ENCODE results near the gene WT1. TPM values are rescaled to one million over a fixed set of nuclear protein-coding genes. Genes with fewer than 3 reads are reported as not detected.
"Not testable (repeated sequence)": the region's sequence is repeated elsewhere in the genome, so short reads cannot be mapped to it uniquely, and the experiment has no call there.

Gene WT1
- total RNA-seq, 1 experiment from 2014 or later: 0.25 TPM

DNA sequence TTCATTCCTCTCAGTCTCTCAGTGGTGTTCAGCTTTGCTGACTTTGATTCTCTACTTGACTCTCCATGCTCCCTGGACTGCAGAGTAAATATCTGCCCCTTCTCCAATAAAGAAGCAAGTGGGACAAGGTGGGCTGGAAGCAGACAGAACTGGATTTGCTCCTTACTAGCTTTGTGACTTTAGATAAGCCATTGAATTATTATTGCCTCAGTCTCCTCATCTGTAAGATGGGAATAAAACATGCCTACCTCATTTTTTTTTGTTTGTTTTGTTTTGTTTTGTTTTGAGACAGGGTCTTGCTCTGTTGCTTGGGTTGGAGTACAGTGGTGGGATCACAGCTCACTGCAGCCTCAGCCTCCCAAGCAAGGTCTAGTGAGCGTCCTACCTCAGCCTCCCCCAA is 44.6 kb downstream of the WT1 start:
- DNase-seq (ENCODE audit: extremely low read depth, low read depth): no peak

DNA sequence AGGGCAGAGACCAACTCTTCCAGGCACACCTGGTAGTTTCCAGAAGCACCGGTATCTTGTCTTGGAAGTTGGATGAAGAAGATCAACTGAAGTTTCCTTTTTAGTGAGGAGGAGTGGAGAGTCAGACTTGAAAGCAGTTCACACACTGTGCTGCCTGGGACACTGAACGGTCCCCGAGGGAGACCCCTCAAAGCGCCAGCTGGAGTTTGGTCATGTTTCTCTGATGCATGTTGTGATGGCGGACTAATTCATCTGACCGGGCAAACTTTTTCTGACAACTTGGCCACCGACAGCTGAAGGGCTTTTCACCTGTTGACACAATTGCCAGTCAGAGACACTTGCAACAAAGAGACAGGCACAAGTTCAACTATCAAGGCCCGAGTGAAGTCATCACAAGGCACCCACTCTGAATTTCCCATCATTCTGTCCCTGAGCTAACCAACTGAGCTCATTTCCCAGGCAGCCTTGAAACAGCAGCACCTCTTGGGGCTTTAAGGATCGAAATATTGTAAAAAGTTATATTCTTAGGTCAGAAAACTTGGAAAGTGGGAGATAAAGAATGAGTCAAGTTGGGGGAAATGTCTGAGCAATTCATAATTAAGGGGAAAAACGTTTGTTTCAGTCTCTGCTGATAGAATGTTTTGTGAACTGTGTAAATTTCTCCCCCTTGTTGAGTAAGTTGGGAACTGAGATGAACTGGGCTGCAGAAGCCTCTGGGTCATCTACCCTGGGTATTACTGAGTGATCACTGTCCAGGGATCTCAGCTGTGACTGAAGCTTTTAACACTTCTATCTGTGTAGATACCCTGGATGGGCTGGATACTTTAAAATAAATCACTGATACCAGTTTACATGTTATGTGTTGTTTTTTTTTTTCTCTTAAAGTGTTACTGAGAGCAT is 46.2 kb downstream of the WT1 start:
- no peak for DNase-seq (ENCODE audit: extremely low read depth, low read depth)

DNA sequence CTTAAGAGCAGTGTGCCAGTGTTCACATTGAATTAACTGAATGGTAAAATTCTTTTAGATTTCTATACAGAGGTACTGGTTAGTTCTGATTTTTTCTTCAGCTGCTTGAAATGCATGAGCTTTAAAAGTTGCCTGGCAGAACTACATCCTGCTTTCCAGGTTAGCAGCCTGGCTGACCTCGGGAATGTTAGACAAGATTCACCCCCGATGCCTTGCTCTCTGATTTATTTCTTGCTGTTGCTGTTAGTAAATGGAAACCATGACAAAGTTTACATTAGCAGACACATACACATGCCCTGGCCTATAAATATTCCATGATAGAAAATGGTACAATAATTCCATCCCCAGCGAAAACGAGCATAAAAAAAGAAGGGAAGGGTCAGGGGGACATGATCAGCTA is 47.0 kb downstream of the WT1 start:
- no peak for DNase-seq (ENCODE audit: extremely low read depth, low read depth)

DNA sequence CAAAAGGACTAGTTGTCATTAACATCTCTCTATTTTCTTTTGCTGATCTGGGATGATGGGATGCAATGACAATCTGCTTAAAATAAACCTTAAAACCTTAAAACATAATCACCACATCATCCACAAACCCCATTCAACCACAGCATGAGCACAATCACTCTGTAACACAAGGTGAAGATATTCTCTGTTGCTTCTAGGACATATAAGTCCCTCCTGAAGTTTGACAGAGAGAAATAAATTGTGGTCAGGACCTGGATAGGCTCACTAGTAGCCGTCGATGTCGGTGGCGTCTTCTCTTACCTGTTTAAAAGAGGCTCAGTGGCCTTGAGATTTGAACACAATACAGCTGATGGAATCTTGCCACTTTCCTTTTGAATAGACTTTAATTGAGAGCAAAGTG is 47.9 kb downstream of the WT1 start:
- no peak for DNase-seq (ENCODE audit: extremely low read depth, low read depth)

DNA sequence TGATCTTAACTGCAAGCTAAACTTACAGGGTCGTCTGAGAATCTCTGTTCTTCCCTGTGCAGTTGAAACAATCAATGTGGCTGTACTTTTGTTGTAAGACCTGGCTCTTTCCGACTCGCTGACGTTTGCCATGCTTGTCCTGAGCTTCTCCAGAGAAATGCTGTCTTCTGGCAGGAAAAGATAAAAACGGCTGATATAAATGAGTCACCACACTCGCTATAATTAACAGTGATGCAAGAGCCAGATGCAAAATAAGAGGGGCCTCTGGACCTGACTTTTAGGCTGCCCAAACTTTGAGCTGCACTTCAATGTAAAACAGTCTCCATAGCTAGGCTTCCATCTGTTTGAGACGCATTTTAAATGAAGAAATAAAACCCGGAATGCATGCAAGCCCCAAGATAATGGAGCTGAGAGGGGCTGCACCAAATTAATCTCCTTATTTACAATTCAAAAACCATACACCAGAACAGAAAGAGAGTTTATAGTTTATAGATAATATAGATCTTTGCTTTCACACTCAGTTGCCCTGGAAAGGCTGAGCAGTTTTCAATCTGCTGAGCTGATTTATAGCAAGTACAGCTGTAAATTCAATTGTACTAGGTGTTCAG is 48.5 kb downstream of the WT1 start:
- no peak for DNase-seq (ENCODE audit: extremely low read depth, low read depth)

DNA sequence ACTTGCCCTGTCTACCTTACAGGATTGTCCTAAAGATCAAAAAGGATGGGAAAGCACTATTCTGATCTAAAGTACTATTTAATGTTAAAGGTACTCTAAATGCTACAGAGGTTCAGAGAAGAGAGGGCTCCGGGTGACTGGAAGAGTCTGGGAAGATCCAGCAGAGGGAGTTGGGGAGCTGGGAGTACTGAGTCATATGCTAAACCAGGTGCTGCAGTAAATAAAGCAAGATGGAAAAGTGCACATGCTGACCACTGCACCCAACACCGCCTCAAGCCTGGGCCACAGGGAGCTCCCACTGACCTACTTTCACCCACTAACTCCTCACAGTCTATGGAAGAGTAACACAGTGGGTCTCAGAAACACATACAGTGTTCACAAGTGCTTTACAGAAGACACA is 49.3 kb downstream of the WT1 start:
- DNase-seq (ENCODE audit: extremely low read depth, low read depth): peak; percentile 14

DNA sequence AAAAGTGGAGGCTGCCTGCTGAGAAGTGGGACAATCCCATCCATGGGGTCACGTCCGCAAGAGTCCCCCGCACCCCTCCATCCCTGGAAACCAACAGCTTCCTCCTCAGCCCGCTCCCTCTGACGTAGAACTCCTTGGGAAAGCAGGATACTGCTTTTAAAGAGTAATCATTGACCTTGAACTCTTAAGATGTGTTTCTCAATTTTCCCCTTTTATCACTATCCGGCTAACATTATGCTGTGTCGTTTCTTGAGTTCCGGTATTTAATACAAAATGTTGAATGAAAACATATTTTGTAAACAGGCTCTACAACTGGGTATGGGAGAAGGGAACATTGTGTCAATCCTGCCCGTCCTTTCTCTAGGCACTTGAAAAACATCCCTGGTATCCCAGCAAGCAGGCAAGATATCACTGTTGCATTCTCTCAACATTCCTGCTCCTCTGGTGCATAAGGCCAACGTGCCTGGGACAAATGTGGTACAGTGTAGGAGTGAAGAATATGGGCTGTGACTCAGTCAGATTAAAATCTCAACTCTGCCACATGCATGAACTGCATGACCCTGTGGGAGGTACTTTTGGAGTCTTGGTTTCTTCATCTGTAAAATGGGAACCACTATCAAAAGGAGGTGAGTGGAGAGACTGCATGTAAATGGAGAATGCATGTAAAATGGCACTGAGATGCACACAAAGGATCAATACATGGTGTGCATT is 52.8 kb downstream of the WT1 start:
- DNase-seq (ENCODE audit: extremely low read depth, low read depth): no peak

DNA sequence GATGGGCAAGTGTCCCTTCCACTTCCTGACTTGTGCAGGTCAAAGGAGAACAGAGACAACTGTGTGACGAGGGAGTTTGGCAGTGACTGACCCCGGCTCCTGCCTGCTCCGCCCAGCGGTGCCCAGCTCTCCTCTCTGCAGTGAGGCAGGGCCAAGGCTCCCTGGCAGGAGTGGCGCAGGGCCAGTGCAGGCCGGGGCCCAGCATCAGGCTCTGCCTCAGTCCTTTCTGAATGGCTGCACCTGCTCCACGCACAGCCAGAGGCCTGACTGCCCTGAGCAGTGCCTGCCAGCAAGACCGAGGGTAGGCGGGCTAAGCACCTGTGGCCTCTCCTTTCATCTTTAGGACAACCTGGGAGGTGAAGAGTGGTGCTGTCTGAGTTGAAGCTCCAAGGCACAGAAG is 54.2 kb downstream of the WT1 start:
- no peak for DNase-seq (ENCODE audit: extremely low read depth, low read depth)

DNA sequence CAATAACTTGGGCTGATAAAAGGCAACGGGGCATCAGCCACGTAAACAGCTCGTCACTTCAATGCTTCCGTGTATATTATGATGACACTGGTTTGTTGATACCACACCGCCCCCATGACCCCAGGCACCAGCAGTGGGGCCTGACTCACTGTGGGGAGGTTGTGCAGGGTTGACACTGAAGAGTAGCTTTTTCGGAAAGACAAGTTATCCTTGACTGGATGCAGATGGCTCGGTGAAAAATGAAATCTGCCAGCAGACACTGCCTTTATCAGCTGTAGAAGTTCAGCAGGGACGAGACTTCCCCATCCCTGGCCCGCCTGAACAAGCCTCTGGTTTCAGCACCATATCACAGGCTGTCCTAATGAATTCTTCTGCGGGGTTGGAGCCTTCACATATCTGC is 55.6 kb downstream of the WT1 start:
- no peak for DNase-seq (ENCODE audit: extremely low read depth, low read depth)

DNA sequence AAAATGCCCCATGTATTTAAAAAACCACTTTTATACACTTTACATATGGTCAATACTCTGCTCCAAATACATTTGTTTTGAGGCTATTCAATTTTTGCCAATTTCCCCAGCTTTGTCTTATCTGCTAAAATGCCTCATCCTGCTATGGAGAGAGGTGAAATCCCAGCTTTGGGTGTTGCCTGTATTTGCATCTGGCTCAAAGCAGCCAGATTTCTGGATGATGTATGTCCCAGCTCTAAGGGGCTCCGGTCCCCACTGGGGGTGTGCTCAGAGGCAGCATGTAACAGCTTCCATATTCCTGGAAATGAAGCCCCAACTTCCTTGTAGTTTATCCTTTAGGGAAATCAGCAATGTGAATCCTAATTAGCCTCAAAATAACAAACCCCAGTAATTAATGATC is 59.5 kb downstream of the WT1 start:
- DNase-seq (ENCODE audit: extremely low read depth, low read depth): no peak

DNA sequence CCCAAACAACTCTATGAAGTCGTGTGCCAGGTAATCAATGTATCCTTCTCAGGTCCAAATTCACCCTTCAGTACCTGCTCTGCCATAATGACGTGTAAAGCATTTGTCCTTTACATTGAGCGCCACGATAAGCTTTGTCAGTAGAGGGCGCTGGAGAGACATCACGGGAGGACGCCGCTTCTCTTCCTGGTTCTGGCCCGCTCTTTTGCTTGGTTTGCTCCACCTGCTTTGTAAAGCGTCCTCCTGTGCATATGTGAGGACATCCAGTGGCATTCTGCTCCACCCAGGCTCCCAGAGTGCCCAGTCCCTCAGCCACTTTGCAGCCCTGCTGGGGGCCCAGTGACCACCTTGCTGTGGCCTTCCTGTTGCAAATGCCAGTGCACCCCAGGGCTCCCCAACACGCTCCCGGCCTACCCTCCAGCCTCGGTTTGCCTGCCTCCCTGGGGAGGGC is 61.1 kb downstream of the WT1 start:
- peak; percentile 13 for DNase-seq (ENCODE audit: extremely low read depth, low read depth)

DNA sequence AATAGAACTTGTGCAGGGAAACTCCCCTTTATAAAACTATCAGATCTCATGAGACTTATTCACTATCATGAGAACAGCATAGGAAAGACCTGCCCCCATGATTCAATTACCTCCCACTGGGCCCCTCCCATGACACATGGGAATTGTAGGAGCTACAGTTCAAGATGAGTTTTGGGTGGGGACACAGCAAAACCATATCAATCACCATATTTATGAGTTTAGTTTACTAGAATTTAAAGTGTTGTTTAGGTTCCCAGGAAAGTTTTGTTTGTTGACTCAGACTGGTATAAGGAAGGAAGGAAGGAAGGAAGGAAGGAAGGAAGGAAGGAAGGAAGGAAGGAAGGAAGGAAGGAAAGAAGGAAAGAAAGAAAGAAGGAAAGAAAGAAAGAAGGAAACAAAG is 65.4 kb downstream of the WT1 start:
- DNase-seq (ENCODE audit: extremely low read depth, low read depth): not testable (repeated sequence)

DNA sequence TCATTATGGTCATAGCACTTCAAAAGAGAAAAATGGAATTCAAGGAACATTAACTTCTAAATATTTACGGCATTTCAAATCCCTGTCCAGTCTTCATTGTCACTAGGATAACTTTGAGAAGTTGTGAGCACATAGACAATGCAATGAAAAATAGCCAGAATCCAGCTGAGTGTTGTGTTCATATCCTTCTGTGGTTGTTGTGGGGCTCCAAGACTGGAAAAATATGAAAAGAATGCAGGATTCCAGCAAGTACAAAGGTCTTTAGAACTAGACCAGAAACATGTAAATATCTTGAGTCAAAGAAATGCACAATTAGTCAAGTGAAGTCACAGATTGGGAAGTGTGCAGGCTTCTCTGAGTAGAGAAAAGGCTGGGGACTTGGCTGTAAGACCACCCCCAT is 68.7 kb downstream of the WT1 start:
- DNase-seq (ENCODE audit: extremely low read depth, low read depth): no peak

DNA sequence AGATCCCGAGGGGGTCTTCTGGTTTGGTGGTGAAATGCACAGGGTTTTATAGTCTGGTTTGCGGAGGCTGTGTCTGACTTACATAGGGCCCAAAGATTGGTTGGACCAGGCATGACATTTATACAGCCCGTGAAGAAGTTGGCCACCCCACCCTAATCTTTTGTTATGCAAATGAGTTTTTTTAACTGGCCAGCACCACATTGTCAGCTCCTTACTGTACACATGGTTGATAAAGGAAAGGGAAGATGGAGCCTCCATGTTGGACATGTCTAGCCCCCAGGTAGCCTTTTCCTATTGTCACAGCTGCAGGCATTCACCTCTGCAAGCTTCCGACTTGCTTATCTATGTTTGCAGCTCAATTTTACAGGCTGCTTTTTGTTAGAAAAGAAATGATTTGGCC is 70.1 kb downstream of the WT1 start:
- DNase-seq (ENCODE audit: extremely low read depth, low read depth): no peak

DNA sequence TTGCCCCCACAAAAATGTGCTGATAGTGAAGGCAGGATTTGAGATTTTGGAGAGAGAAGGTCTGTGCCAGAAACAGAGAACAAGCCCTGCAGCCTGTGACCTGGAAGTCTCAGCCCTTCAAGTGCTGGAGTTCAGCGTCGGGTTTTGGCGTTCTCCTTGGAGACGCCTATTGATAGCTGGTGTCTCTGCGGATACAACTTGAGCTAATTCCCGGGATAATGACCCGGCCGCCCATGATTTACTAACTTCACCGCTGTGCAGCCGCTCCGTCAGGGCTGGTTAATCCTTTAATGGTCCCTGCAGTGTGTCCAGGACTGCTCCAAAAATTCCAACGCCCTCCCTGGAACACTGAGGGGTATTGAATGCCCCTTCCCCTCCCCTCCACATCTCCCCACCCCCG is 76.6 kb downstream of the WT1 start:
- no peak for DNase-seq (ENCODE audit: extremely low read depth, low read depth)

DNA sequence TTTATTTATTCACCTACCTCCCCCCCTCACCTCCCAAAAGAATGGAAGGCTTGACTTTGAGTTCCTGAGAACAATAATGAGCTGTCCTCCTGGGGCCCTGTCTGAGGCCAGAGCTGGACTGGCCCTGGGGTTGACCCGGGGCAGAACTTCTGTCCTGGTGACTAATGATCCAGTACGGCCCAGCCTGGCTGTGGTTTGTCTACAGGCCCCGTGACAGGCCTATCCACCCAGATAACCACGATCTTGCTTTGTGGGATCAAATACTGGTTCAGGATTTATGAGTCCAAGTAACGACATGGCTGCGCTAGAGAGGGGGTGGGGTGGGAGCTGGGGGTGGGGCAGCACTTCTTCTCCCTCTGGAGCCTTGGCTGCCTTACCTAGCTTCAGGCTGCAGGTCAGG is 81.5 kb downstream of the WT1 start:
- DNase-seq (ENCODE audit: extremely low read depth, low read depth): no peak

DNA sequence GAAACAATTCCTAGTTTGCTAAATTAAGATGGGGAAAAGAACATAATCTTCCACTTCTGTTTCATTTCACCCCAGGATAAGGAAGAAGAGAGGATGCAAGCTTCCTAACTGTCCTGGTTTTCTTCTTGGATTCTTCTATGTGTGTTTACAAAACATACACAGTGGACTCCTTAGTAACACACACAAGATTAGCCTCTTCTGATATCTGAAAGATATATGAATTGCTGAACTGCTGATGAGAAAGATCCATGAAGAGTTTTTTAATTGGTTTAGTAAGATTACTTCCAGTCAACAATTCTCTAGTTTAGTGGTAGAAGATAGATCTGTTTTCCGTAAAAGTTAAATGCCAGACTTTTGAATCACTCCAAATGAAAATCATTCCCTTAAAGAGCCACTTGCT is 86.8 kb downstream of the WT1 start:
- no peak for DNase-seq (ENCODE audit: extremely low read depth, low read depth)

DNA sequence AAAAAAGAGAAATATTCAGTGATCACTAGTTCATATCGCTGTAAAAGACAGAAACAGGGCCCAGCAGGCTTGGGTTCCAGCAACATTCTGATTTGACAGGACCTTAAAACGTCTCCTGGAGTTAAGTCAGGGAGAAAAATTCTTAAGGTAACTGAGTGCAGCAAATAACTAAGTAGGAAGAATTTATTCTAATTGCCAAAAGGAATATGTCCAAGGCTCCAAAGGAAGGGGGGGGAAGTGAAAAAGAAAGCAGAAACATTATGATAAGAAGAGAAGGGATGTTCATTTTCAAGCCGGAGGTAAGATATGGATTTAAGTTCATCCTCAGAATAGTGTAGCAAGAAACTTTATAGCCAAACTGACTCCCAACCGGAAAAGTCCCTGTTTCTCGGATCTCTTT is 90.4 kb downstream of the WT1 start:
- no peak for DNase-seq (ENCODE audit: extremely low read depth, low read depth)

DNA sequence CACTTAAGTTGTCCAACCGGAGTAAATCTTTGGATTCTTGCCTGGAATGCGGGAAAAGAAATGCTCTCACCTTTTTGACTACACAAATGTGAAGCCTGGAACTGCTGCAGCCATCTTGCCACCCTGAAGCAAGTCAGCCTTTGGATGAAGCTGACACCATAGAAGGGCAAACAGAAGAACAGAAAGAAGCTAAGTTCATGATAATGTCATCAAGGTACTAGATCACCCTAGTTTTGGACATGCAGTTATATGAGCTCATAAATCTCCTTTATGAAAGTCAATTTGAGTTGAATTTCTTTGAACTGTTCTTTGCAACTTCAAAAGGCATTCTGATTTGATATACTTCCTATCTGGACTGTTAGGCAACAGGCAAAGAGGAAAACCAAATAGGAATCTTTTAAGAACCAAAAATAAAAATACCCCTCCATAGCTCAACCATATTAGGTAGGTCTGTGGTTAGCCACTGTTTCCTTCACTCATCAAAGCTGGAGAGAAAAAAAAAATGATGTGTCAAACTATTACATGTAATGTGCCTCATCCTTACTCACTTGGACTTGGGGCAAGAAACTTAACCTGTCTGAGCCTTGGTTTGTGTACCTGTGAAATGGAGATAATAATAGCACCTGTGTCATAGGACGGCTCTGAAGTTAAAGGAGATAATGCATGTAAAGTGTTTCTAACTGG is 91.9 kb downstream of the WT1 start:
- no peak for DNase-seq (ENCODE audit: extremely low read depth, low read depth)

DNA sequence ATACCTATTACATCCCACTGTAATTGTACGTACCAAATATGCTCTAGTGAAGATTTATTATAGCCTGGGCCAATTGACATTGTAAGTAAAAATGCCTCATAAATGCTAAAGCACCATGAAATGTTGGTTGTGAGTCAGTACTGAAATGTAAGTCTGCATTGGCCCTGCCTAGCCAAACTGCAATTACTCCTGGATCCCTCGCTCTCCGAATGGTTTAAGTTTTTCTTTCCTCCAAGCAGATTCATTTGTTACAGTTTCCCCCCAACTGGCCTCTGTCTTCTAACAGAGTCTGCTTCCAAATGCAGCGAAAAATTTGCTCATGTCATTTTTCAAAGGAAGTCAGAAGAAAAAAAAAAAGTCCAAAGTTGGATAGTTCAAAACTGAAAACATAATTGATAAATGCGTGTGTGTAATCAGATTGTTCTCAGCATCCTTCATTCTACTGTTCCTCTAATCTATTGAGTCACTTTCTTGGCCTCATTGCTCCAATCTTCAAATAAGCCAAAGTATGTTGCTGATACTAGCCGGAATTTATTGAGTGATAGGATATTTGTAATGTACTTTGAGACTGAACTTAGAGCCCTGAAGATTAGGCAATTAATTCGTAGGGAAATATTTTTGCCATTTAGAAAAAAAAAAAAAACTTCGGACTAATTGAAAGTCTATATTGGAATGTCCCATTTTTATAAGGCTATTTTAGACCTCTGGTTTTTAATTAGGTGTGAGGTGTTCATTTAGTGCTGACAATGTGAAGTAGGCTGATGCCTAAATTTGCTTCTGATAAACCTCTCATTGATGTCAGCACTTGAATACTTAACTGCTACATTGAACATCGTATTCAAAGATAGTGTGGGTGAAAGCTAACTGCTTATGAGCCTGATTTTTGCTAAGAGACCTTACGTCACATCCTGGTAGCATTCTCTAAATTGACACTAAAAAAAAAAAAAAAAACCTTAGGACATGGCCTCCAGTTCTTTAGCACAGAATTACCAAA is 93.4 kb downstream of the WT1 start:
- DNase-seq (ENCODE audit: extremely low read depth, low read depth): no peak

All from NCI-H460 (cell line).